Natural killer cell (primary cell): Measurements from ENCODE around the gene TXNDC9. TPM values are rescaled to one million over a fixed set of nuclear protein-coding genes. Genes with fewer than 3 reads are reported as not detected.

Source experiments
- ATAC-seq, 3 donors: fragments of 150-1000 bp in 2 of 3; fragments of 200-7000 bp in 1 of 3; cut with Tn5 transposase; 1 replicate in 1 of 3; 2 replicates in 2 of 3; pipeline ENCODE4 v1.10.0; 2021; ENCODE audit warnings: mild to moderate bottlenecking in 2 of 3, moderate library complexity in 2 of 3
- DNase-seq, 2 donors: peaks; one replicate each; pipeline versions ENCODE4 v3.0.0 to v3.0.0-alpha.2; 2013 to 2021; ENCODE audit warnings: mixed read lengths in 1 of 2
- H3K27ac ChIP-seq: one replicate; pipeline ENCODE4 v1.5.1; 2013; ENCODE audit warnings: mild to moderate bottlenecking, low read length
- H3K27me3 ChIP-seq: one replicate; pipeline ENCODE4 v1.6.1; 2013; ENCODE audit warnings: low read length; ENCODE audit not compliant: control insufficient read depth, insufficient read depth
- H3K36me3 ChIP-seq: one replicate; pipeline ENCODE4 v1.6.1; 2013; ENCODE audit warnings: low read length; ENCODE audit not compliant: control insufficient read depth, insufficient read depth
- H3K4me1 ChIP-seq: one replicate; pipeline ENCODE4 v1.6.1; 2013; ENCODE audit warnings: low read length; ENCODE audit not compliant: control insufficient read depth, insufficient read depth
- H3K4me3 ChIP-seq: one replicate; pipeline ENCODE4 v1.5.1; 2013; ENCODE audit warnings: low read length
- H3K9me3 ChIP-seq: one replicate; pipeline ENCODE4 v1.6.1; 2013; ENCODE audit warnings: low read length; ENCODE audit not compliant: control insufficient read depth, insufficient read depth
- H3K27ac Mint-ChIP-seq, 2 donors: one replicate each; pipeline ENCODE4 v1.8.0; 2022; ENCODE audit warnings: mild to moderate bottlenecking in 2 of 2, mixed read lengths in 2 of 2, moderate library complexity in 1 of 2
- H3K27me3 Mint-ChIP-seq, 2 donors: one replicate each; pipeline ENCODE4 v1.8.0; 2022; ENCODE audit warnings: low read depth in 2 of 2, mixed read lengths in 2 of 2
- H3K36me3 Mint-ChIP-seq: one replicate; pipeline ENCODE4 v1.8.0; 2022; ENCODE audit warnings: mixed read lengths
- H3K4me1 Mint-ChIP-seq, 2 donors: one replicate each; pipeline ENCODE4 v1.8.0; 2022; ENCODE audit warnings: mixed read lengths in 2 of 2
- H3K4me3 Mint-ChIP-seq: one replicate; pipeline ENCODE4 v1.8.0; 2022; ENCODE audit warnings: mild to moderate bottlenecking, moderate library complexity, mixed read lengths
- H3K9me3 Mint-ChIP-seq, 2 donors: one replicate each; pipeline ENCODE4 v1.8.0; 2022; ENCODE audit warnings: mixed read lengths in 2 of 2
- CTCF ChIP-seq: fragments of 200-600 bp; IDR thresholded peaks from one replicate; pipeline ENCODE4 v1.8.0; 2022; ENCODE audit warnings: antibody characterized with exemption
- WGBS: methylation state at CpG from one replicate; pipeline ENCODE4 v1.1.7; 2013; ENCODE audit warnings: missing lambda C conversion rate; ENCODE audit not compliant: insufficient coverage; 5-methylcytosine and 5-hydroxymethylcytosine counted together
- intact Hi-C: fragments of 100-400 bp; cut with micrococcal nuclease; formaldehyde crosslinking; loops from one replicate; pipeline ENCODE4 v1.14.2; 2022
- total RNA-seq, 4 donors: library from RNA; stranded (reverse); fragments of 120-200 nt in 1 of 4; gene quantifications; one replicate each; pipeline versions ENCODE4 v1.2.3 to v1.2.4, GENCODE V29; 2013 to 2022

The TXNDC9 gene
- 10 to 100 TPM; 14.3 to 22.2 (median 18.8) TPM for total RNA-seq
- total RNA-seq (2013) = 49.3 TPM

- Histone ChIP-seq H3K4me3 (peak within 1 kb of the TSS; percentile 79), H3K9me3 (no peaks in the 10 kb centered on the region), H3K27ac (peak within 1 kb of the TSS; percentile 83), H3K27me3 (no peaks in the 10 kb centered on the region), H3K36me3 (peaks cover 13% of the 10 kb centered on the region), H3K4me1 (peaks cover 15% of the 10 kb centered on the region)
- H3K4me1 Mint-ChIP-seq = peaks cover 12 to 24% of the 10 kb centered on the region in 2 donors
- no peak for TF ChIP-seq CTCF
- H3K27ac Mint-ChIP-seq = no peak within 1 kb of the TSS
- H3K9me3 Mint-ChIP-seq = no peaks in the 10 kb centered on the region
- peaks cover 7% of the 10 kb centered on the region for H3K36me3 Mint-ChIP-seq
- intact Hi-C loops = loop anchor here (1.0 to 2.0 kb wide), 3 partner anchors 154 to 181 kb away; partner anchors contain the start of genes LIPT1, MITD1, MRPL30 and REV1
- DNase-seq (peak; percentile 96 to 99), ATAC-seq (peak; percentile 84 to 94 (median 85))
- no peak within 1 kb of the TSS for H3K4me3 Mint-ChIP-seq
- under 1% methylated on average over 59 of the region's 60 CpGs for WGBS
- H3K27me3 Mint-ChIP-seq = no peaks in the 10 kb centered on the region
These were observed at the start of gene TXNDC9 for GRCh38 chr2:99335911-99336803. TSS of gene TXNDC9 (minus strand) at chr2:99336333. CDS start at chr2:99333210, 3,123 bp downstream.

- H3K36me3 Mint-ChIP-seq = peaks cover 31% of the 10 kb centered on the region
- no peaks in the 10 kb centered on the region for H3K9me3 ChIP-seq
- no CpG with 5 or more reads among the region's 2 CpGs for WGBS
- H3K4me3 ChIP-seq = no peak overlapping the region
- H3K4me1 ChIP-seq = no peaks in the 10 kb centered on the region
- no peaks in the 10 kb centered on the region for H3K4me1 Mint-ChIP-seq
- no peak overlapping the region for H3K27ac ChIP-seq
- H3K36me3 ChIP-seq = peaks cover 54% of the 10 kb centered on the region
- ATAC-seq = no peak
- H3K4me3 Mint-ChIP-seq = no peak overlapping the region
- no peak for DNase-seq
- H3K27ac Mint-ChIP-seq = no peak overlapping the region
- no peaks in the 10 kb centered on the region for H3K27me3 Mint-ChIP-seq
- intact Hi-C loops = no loop called here
- H3K27me3 ChIP-seq = no peaks in the 10 kb centered on the region
- H3K9me3 Mint-ChIP-seq = no peaks in the 10 kb centered on the region
- TF ChIP-seq CTCF = no peak
These were observed 46.0 kb upstream of the TXNDC9 start for GRCh38 chr2:99382143-99382542.

- Histone ChIP-seq H3K36me3 (peaks cover 65% of the 10 kb centered on the region), H3K4me1 (no peaks in the 10 kb centered on the region), H3K27me3 (no peaks in the 10 kb centered on the region), H3K4me3 (no peak overlapping the region), H3K27ac (no peak overlapping the region), H3K9me3 (no peaks in the 10 kb centered on the region)
- ATAC-seq (no peak), DNase-seq (no peak)
- no peak overlapping the region for H3K27ac Mint-ChIP-seq
- no peak for TF ChIP-seq CTCF
- no peaks in the 10 kb centered on the region for H3K4me1 Mint-ChIP-seq
- WGBS = 90% methylated on average over 3 of the region's 3 CpGs
- intact Hi-C loops = no loop called here
- no peak overlapping the region for H3K4me3 Mint-ChIP-seq
- H3K36me3 Mint-ChIP-seq = peaks cover 31% of the 10 kb centered on the region
- H3K27me3 Mint-ChIP-seq = no peaks in the 10 kb centered on the region
- H3K9me3 Mint-ChIP-seq = no peaks in the 10 kb centered on the region
These were observed 44.4 kb upstream of the TXNDC9 start for GRCh38 chr2:99380376-99381010.
